GM19397 (cell line): ENCODE results near the gene PLD3.

Experiments used
- ATAC-seq: cut with Tn5 transposase; IDR thresholded peaks from one replicate; pipeline ENCODE4 v1.9.1; 2021; ENCODE audit warnings: mild to moderate bottlenecking, moderate library complexity; ENCODE audit not compliant: unreplicated experiment

PLD3 gene

GRCh38 chr19:40425450-40426287, 77.2 kb downstream of the PLD3 start, which contains the start of gene SERTAD1:
Gene SERTAD1, minus strand, starts transcription at chr19:40425992. Its CDS starts 2,446 bp downstream, at chr19:40423546.
- peak; percentile 81 for ATAC-seq
